Measurements from ENCODE around the gene OR10K1. TPM values are rescaled to one million over a fixed set of nuclear protein-coding genes. Genes with fewer than 3 reads are reported as not detected.

The OR10K1 gene, protein sequence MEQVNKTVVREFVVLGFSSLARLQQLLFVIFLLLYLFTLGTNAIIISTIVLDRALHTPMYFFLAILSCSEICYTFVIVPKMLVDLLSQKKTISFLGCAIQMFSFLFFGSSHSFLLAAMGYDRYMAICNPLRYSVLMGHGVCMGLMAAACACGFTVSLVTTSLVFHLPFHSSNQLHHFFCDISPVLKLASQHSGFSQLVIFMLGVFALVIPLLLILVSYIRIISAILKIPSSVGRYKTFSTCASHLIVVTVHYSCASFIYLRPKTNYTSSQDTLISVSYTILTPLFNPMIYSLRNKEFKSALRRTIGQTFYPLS
- total RNA-seq = not detected

DNA sequence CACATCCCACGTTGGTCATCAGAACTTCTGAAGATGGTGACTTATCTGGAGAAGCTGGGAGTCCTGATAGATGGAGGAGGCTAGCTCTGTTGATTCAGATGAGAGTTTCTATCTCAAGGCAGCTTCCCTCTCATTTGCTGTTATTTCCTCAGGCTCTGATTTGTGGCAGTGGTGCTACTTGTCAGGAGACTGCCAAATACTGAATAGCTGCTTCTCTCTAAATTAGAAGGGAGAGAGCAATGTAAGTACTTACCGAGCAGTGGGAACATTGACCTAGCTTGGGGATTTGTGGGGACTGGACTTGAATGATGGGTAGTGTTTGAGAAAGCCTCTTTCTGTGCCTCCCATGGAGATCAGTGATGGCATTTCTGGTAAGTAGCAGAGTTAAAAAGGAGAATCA is at the start of gene OR10K1:
TSS of gene OR10K1 (plus strand) at position 301 of the 400 bp plus-strand sequence. CDS start 3,728 bp downstream, outside the sequence.
- no peaks in the 10 kb centered on the region for H3K36me3 ChIP-seq
- H3K27me3 ChIP-seq = no peaks in the 10 kb centered on the region
- no peaks in the 10 kb centered on the region for H3K9me3 ChIP-seq
- intact Hi-C loops (cut with DNase I) = no loop called here
- H3K4me1 ChIP-seq = no peaks in the 10 kb centered on the region
- no peak for DNase-seq
- TF ChIP-seq CTCF (IDR thresholded peaks at IDR 0.05) = no peak
- TF ChIP-seq POLR2A (IDR thresholded peaks at IDR 0.05) = no peak
- no peak within 1 kb of the TSS for H3K4me3 ChIP-seq
- WGBS, 2 donors = 64 to 100% methylated on average over 1 to 2 of the region's 2 CpGs
- H3K27ac ChIP-seq = no peak within 1 kb of the TSS

GRCh38 chr1:158414651-158415345 is 46.8 kb upstream of the OR10K1 start:
- Histone ChIP-seq H3K27me3 (no peaks in the 10 kb centered on the region), H3K36me3 (no peaks in the 10 kb centered on the region), H3K27ac (no peak overlapping the region), H3K4me3 (no peak overlapping the region), H3K4me1 (no peaks in the 10 kb centered on the region), H3K9me3 (no peaks in the 10 kb centered on the region)
- WGBS, 2 donors = 84 to 85% methylated on average over 4 of the region's 4 CpGs
- no peak for DNase-seq
- no peak for TF ChIP-seq CTCF (IDR thresholded peaks at IDR 0.05)
- TF ChIP-seq POLR2A (IDR thresholded peaks at IDR 0.05) = no peak
- intact Hi-C loops (cut with DNase I) = no loop called here

DNA sequence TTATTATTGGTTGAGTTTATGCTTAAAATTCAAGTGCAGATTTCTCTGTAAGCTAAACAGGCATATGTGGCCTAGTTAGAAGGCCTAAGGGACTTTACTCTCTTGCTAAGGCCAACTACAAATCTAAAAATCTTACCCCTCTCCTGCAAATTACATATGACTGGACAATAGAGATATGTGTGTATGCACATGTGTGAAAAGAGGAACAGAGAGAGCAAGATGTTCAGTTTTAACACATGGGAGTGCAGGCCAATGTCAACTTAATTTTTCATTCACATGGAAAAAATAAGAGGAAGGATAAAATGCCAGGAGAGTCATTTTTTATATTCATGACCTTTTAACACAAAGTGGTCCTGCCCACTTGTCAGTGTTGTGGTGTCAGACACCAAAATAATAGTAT is 44.0 kb upstream of the OR10K1 start:
- Histone ChIP-seq H3K27ac (no peak overlapping the region), H3K4me3 (no peak overlapping the region), H3K27me3 (no peaks in the 10 kb centered on the region), H3K9me3 (no peaks in the 10 kb centered on the region), H3K4me1 (no peaks in the 10 kb centered on the region), H3K36me3 (no peaks in the 10 kb centered on the region)
- no peak for DNase-seq
- TF ChIP-seq POLR2A (IDR thresholded peaks at IDR 0.05) = no peak
- TF ChIP-seq CTCF (IDR thresholded peaks at IDR 0.05) = no peak
- intact Hi-C loops (cut with DNase I) = no loop called here

- Histone ChIP-seq H3K27ac (no peak overlapping the region), H3K4me3 (no peak overlapping the region), H3K9me3 (no peaks in the 10 kb centered on the region), H3K4me1 (no peaks in the 10 kb centered on the region), H3K36me3 (no peaks in the 10 kb centered on the region), H3K27me3 (no peaks in the 10 kb centered on the region)
- TF ChIP-seq CTCF (IDR thresholded peaks at IDR 0.05) (no peak), POLR2A (IDR thresholded peaks at IDR 0.05) (no peak)
- no peak for DNase-seq
- intact Hi-C loops (cut with DNase I) = no loop called here
Observed at GRCh38 chr1:158422212-158422611, 39.4 kb upstream of the OR10K1 start.

- intact Hi-C loops (cut with DNase I) = no loop called here
- Histone ChIP-seq H3K4me3 (no peak overlapping the region), H3K36me3 (no peaks in the 10 kb centered on the region), H3K27me3 (no peaks in the 10 kb centered on the region), H3K27ac (no peak overlapping the region), H3K9me3 (no peaks in the 10 kb centered on the region), H3K4me1 (no peaks in the 10 kb centered on the region)
- TF ChIP-seq POLR2A (IDR thresholded peaks at IDR 0.05) = no peak
- TF ChIP-seq CTCF (IDR thresholded peaks at IDR 0.05) = no peak
- DNase-seq = no peak
Observed at GRCh38 chr1:158425027-158425426, 36.6 kb upstream of the OR10K1 start.
